Measurements from ENCODE around the gene XXYLT1. TPM values are rescaled to one million over a fixed set of nuclear protein-coding genes. Genes with fewer than 3 reads are reported as not detected.

Gene XXYLT1
- total and polyA plus RNA-seq, 2 of the 8 experiments (the other 6 are each of a cell fraction or from before 2014, with no cell fraction given) = 18.9 to 23.8 TPM

DNA sequence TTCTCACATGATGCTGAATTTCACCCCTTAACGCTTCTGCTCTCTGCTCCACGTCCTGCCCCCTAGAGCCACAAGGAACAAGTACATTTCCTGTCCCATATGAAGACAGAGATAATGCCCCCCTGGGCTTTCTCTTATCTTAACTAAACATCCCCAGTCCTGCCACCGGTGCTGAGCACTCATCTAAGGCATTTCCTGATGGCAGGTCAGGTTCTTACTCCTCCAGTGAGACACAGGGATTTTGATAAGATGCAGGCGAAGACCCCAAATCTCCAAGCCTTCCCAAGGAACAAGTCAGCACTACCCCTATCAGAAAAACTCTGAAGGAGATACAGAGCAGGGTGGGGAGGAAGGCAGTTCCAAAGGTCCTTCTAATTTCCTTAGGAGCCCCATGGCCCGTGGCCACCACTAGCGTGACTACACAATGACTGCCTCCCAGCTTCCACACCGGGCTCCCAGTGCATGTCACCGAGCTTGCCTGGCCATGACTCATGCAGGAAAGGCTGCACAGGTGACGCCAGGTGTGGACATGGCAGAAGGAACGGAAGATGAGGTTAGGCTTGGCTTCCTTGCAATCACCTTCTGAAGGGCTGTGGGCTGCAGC is 152.9 kb downstream of the XXYLT1 start:
- CTCF ChIA-PET (ENCODE audit: partially characterized antibody) = interaction anchor here (0.8 to 5.3 kb wide), 8 partner anchors 11 to 447 kb away, joined by 3 to 31 read pairs (median 6); partner anchors contain the start of gene LSG1
- Histone ChIP-seq H3K23ac (ENCODE audit: insufficient read length) (no peak overlapping the region), H4K5ac (ENCODE audit: insufficient read length, low read depth, low read length) (no peak overlapping the region), H3K23me2 (ENCODE audit: low read depth, low read length) (no peaks in the 10 kb centered on the region), H3K4ac (replicated peaks; ENCODE audit: insufficient read length, low read depth, low read length) (no peak overlapping the region), H2AFZ (ENCODE audit: low read length) (no peak overlapping the region), H4K91ac (replicated peaks; ENCODE audit: insufficient read length, low read length) (peak overlapping the region; percentile 63), H3K18ac (ENCODE audit: extremely low read depth, low read length) (no peak overlapping the region), H4K20me1 (replicated peaks in 1 of 2; ENCODE audit: control insufficient read depth in 1 of 2, insufficient read depth in 2 of 2, low read length in 2 of 2) (peaks cover 0 to 4% of the 10 kb centered on the region in 2 experiments), H3K56ac (replicated peaks; ENCODE audit: insufficient read length, low read depth, low read length) (no peak overlapping the region), H2BK20ac (ENCODE audit: low read length) (peak overlapping the region; percentile 67; the same call in 1 of the 2 replicates), H3K36me3 (ENCODE audit: control insufficient read depth in 2 of 4, insufficient read depth in 4 of 4, low read length in 3 of 4) (no peaks in the 10 kb centered on the region), H3K4me3 (ENCODE audit: extremely low read depth in 1 of 4, insufficient read depth in 2 of 4, low read depth in 3 of 4, low read length in 4 of 4) (no peak overlapping the region), H3K9me3 (ENCODE audit: insufficient read depth in 2 of 2, low read depth in 1 of 2, low read length in 1 of 2) (no peaks in the 10 kb centered on the region), H3K27me3 (replicated peaks in 1 of 4; ENCODE audit: control insufficient read depth in 3 of 4, extremely low read depth in 1 of 4, insufficient read depth in 3 of 4, low read length in 3 of 4) (no peaks in the 10 kb centered on the region), H2AK5ac (ENCODE audit: low read depth, low read length) (peak overlapping the region; percentile 40; the same call in 1 of the 2 replicates), H3K9ac (replicated peaks in 1 of 4; ENCODE audit: extremely low read depth in 1 of 4, low read depth in 3 of 4, low read length in 3 of 4) (no peak overlapping the region), H3K4me2 (ENCODE audit: insufficient read depth in 1 of 2, low read depth in 2 of 2, low read length in 2 of 2) (no peak overlapping the region), H4K8ac (ENCODE audit: extremely low read depth, insufficient read depth, low read length) (no peak overlapping the region), H2BK15ac (ENCODE audit: low read length) (peak overlapping the region; percentile 65; the same call in 1 of the 2 replicates), H3K27ac (ENCODE audit: low read depth, low read length) (no peak overlapping the region), H3K79me2 (ENCODE audit: control insufficient read depth in 1 of 2, insufficient read depth in 2 of 2, low read length in 2 of 2) (peaks cover 0 to 17% of the 10 kb centered on the region in 2 experiments; a peak in 1 of 4 replicates), H2BK5ac (ENCODE audit: low read depth, low read length) (no peak overlapping the region), H3K79me1 (ENCODE audit: low read depth, low read length) (peaks cover 2% of the 10 kb centered on the region; the same call in 1 of the 2 replicates), H2BK120ac (replicated peaks; ENCODE audit: low read depth, low read length) (no peak overlapping the region), H3K14ac (ENCODE audit: insufficient read length) (no peak overlapping the region), H2BK12ac (ENCODE audit: low read depth, low read length) (peak overlapping the region; percentile 97), H3K4me1 (replicated peaks in 1 of 4; ENCODE audit: control insufficient read depth in 3 of 4, insufficient read depth in 4 of 4, low read length in 3 of 4) (peaks cover 9 to 21% (median 13%) of the 10 kb centered on the region in 4 experiments)
- WGBS, 2 experiments (ENCODE audit: extremely low coverage in 1 of 2, insufficient coverage in 1 of 2, insufficient read length in 1 of 2, insufficient replicate concordance in 2 of 2, low coverage in 1 of 2, low lambda C conversion rate in 2 of 2, missing lambda C conversion rate in 1 of 2) = 74% methylated on average over 10 of the region's 10 CpGs; no CpG with 5 or more reads in 1 of the 2 experiments
- POLR2A ChIA-PET (ENCODE audit: partially characterized antibody) = interaction anchor here (1.1 kb wide), 1 partner anchor 83 kb away, joined by 3 read pairs; no protein-coding TSS in a partner anchor
- DNase-seq (ENCODE audit: low read depth in 1 of 2, low spot score in 2 of 2) (no peak), FAIRE-seq (no peak)
- TF ChIP-seq CEBPB (IDR thresholded peaks at IDR 0.05; ENCODE audit: low read depth, low read length) (no peak), RAD21 (IDR thresholded peaks at IDR 0.05 in 1 of 2, conservative IDR thresholded peaks at IDR 0.05 in 1 of 2; ENCODE audit: low read depth in 2 of 2, low read length in 2 of 2) (0 out of 4 replicates have a peak, but pooled peaks have one; percentile 3 to 4), JUN (IDR thresholded peaks at IDR 0.05; ENCODE audit: low read depth, low read length) (no peak), SIX5 (IDR thresholded peaks at IDR 0.05; ENCODE audit: low read depth, low read length) (no peak), GABPA (IDR thresholded peaks at IDR 0.05; ENCODE audit: borderline replicate concordance, insufficient read depth, low read length) (no peak)
- TF ChIP-seq, protein P1, sequence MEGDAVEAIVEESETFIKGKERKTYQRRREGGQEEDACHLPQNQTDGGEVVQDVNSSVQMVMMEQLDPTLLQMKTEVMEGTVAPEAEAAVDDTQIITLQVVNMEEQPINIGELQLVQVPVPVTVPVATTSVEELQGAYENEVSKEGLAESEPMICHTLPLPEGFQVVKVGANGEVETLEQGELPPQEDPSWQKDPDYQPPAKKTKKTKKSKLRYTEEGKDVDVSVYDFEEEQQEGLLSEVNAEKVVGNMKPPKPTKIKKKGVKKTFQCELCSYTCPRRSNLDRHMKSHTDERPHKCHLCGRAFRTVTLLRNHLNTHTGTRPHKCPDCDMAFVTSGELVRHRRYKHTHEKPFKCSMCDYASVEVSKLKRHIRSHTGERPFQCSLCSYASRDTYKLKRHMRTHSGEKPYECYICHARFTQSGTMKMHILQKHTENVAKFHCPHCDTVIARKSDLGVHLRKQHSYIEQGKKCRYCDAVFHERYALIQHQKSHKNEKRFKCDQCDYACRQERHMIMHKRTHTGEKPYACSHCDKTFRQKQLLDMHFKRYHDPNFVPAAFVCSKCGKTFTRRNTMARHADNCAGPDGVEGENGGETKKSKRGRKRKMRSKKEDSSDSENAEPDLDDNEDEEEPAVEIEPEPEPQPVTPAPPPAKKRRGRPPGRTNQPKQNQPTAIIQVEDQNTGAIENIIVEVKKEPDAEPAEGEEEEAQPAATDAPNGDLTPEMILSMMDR (IDR thresholded peaks at IDR 0.05; ENCODE audit: control extremely low read depth in 1 of 3, insufficient read depth in 1 of 3, low read depth in 1 of 3, low read length in 3 of 3) = peak in 1 of 3 experiments; percentile 36; a peak in 1 of 4 replicates
